B cell (primary cell): ENCODE results near the gene RGS19.

ENCODE experiments used
- CTCF ChIP-seq: fragments of 200-600 bp; IDR thresholded peaks from one replicate; pipeline ENCODE4 v1.8.0; 2022; ENCODE audit warnings: antibody characterized with exemption, mild to moderate bottlenecking
- EZH2 ChIP-seq: IDR thresholded peaks from 2 replicates; pipeline ENCODE4 v1.6.1; 2012; ENCODE audit warnings: borderline replicate concordance, low read depth, mild to moderate bottlenecking, moderate library complexity, low read length; ENCODE audit not compliant: insufficient read depth, poor library complexity, severe bottlenecking

DNA sequence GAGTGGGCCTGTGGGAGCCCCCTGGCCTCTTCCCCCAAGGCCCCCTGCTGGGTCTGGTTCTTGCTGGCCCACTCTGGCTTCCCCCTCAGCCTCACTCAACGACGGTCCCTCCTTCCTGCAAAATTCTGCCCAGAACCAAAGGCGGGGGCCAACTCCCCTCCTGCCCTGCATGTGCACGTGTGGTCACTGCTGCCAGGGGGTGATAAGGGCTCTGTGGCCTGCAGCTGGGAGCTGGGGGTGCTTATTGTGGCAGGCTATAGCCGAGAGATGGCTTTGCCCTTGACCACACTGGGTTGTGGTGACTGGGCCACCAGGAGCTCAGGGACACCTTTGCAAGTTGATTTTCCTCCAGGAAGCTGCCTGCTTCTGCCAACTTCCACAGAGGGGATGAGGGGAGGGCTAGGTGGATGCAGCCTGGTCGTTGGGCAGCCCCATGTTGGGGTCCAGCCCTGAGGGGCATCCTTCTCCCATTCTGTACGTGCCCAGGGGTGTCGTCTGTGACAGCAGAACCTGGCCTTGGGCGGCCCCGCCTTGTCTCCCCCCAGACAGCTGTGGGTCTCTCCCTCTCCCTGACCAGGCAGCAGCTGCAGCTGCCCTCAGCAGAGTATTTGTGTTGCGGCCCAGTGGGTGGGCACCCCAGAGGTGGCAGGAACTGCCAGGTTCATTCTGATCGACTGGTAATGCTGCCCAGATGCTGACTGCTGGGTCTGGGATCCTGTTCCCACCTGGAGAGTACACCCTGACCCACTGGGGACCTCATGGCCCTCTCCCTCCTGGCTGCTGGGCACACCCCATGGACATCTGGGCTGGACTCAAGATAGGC lies 10.7 kb downstream of the RGS19 start:
- TF ChIP-seq CTCF, result no peak
- TF ChIP-seq EZH2, result no peak
